Calu3 (cell line): ENCODE measurements around the gene MTUS2. TPM values are rescaled to one million over a fixed set of nuclear protein-coding genes. Genes with fewer than 3 reads are reported as not detected.

Source experiments
- BruUV-seq: library from RNA; stranded (reverse); fragments of 400-500 nt; replicated peaks from 2 replicates; lab custom pipeline; 2021; lab: Mats Ljungman, UMichigan
- CTCF ChIA-PET: fragments of 300-600 bp; sonication (Branson Sonifier 250); formaldehyde crosslinking; loops from one replicate; lab custom pipeline; 2022; ENCODE audit warnings: antibody characterized with exemption; lab: Charles Lee
- DNase-seq: peaks from one replicate; pipeline ENCODE4 v3.0.0; 2022
- H3K27ac Mint-ChIP-seq: one replicate; pipeline ENCODE4 v1.8.0; 2022; ENCODE audit warnings: mixed read lengths; ENCODE audit not compliant: unreplicated experiment
- H3K27me3 Mint-ChIP-seq: one replicate; pipeline ENCODE4 v1.8.0; 2022; ENCODE audit warnings: mixed read lengths; ENCODE audit not compliant: unreplicated experiment
- H3K36me3 Mint-ChIP-seq: one replicate; pipeline ENCODE4 v1.8.0; 2022; ENCODE audit warnings: mild to moderate bottlenecking, moderate library complexity, mixed read lengths; ENCODE audit not compliant: insufficient read depth, unreplicated experiment
- H3K4me1 Mint-ChIP-seq: one replicate; pipeline ENCODE4 v1.8.0; 2022; ENCODE audit warnings: mild to moderate bottlenecking, low read depth, mixed read lengths; ENCODE audit not compliant: unreplicated experiment
- H3K4me3 Mint-ChIP-seq: one replicate; pipeline ENCODE4 v1.8.0; 2022; ENCODE audit warnings: mild to moderate bottlenecking, low read depth, moderate library complexity, mixed read lengths; ENCODE audit not compliant: unreplicated experiment
- H3K9me3 Mint-ChIP-seq: one replicate; pipeline ENCODE4 v1.8.0; 2022; ENCODE audit warnings: low read depth, mixed read lengths; ENCODE audit not compliant: unreplicated experiment
- CTCF ChIP-seq: fragments of 200-600 bp; IDR thresholded peaks from one replicate; pipeline ENCODE4 v1.8.0; 2022; ENCODE audit warnings: antibody characterized with exemption; ENCODE audit not compliant: unreplicated experiment
- intact Hi-C: fragments of 100-400 bp; cut with micrococcal nuclease; formaldehyde crosslinking; loops from one replicate; pipeline ENCODE4 v1.10.0; 2022; ENCODE audit not compliant: unreplicated experiment
- total RNA-seq: library from RNA; stranded (reverse); gene quantifications from 2 replicates; pipeline ENCODE4 v1.2.3, GENCODE V29; 2022

Gene MTUS2
- total RNA-seq, 1 experiment from 2014 or later: not detected

- no TSS peak for BruUV-seq
- H3K4me1 Mint-ChIP-seq: no peaks in the 10 kb centered on the region
- no peak overlapping the region for H3K4me3 Mint-ChIP-seq
Observed at GRCh38 chr13:29379865-29380264, 559.7 kb downstream of the MTUS2 start.

GRCh38 chr13:29382021-29382420, 561.9 kb downstream of the MTUS2 start:
- no peaks in the 10 kb centered on the region for H3K4me1 Mint-ChIP-seq
- intact Hi-C loops: no loop called here
- CTCF ChIA-PET: no interaction called here
- DNase-seq: no peak
- no TSS peak for BruUV-seq
- no peaks in the 10 kb centered on the region for H3K9me3 Mint-ChIP-seq
- no peak overlapping the region for H3K27ac Mint-ChIP-seq
- peaks cover 60% of the 10 kb centered on the region for H3K27me3 Mint-ChIP-seq
- no peak overlapping the region for H3K4me3 Mint-ChIP-seq
- H3K36me3 Mint-ChIP-seq: no peaks in the 10 kb centered on the region
- no peak for TF ChIP-seq CTCF

More at GRCh38 chr13:29379865-29380264, 559.7 kb downstream of the MTUS2 start:
- no peaks in the 10 kb centered on the region for H3K9me3 Mint-ChIP-seq
- peaks cover 49% of the 10 kb centered on the region for H3K27me3 Mint-ChIP-seq
- CTCF ChIA-PET: no interaction called here
- no peak overlapping the region for H3K27ac Mint-ChIP-seq
- DNase-seq: no peak
- no peak for TF ChIP-seq CTCF
- intact Hi-C loops: no loop called here
- H3K36me3 Mint-ChIP-seq: no peaks in the 10 kb centered on the region

- CTCF ChIA-PET: no interaction called here
- BruUV-seq: no TSS peak
- Mint-ChIP-seq H3K4me1 (no peaks in the 10 kb centered on the region), H3K27ac (no peak overlapping the region), H3K36me3 (no peaks in the 10 kb centered on the region), H3K9me3 (no peaks in the 10 kb centered on the region), H3K4me3 (no peak overlapping the region), H3K27me3 (peaks cover 55% of the 10 kb centered on the region)
- no peak for TF ChIP-seq CTCF
- intact Hi-C loops: no loop called here
- no peak for DNase-seq
Observed at GRCh38 chr13:29383476-29383875, 563.3 kb downstream of the MTUS2 start.

GRCh38 chr13:29384466-29384865, 564.3 kb downstream of the MTUS2 start:
- BruUV-seq: no TSS peak
- Mint-ChIP-seq H3K27ac (no peak overlapping the region), H3K27me3 (peaks cover 48% of the 10 kb centered on the region), H3K4me1 (no peaks in the 10 kb centered on the region), H3K36me3 (no peaks in the 10 kb centered on the region), H3K9me3 (no peaks in the 10 kb centered on the region), H3K4me3 (no peak overlapping the region)
- DNase-seq: no peak
- intact Hi-C loops: no loop called here
- no peak for TF ChIP-seq CTCF
- CTCF ChIA-PET: no interaction called here

- no peak for TF ChIP-seq CTCF
- no peak overlapping the region for H3K27ac Mint-ChIP-seq
- peaks cover 44% of the 10 kb centered on the region for H3K27me3 Mint-ChIP-seq
- H3K4me3 Mint-ChIP-seq: no peak overlapping the region
- BruUV-seq: no TSS peak
- no peaks in the 10 kb centered on the region for H3K4me1 Mint-ChIP-seq
- intact Hi-C loops: no loop called here
- H3K36me3 Mint-ChIP-seq: no peaks in the 10 kb centered on the region
- no peak for DNase-seq
- CTCF ChIA-PET: no interaction called here
- no peaks in the 10 kb centered on the region for H3K9me3 Mint-ChIP-seq
Observed at GRCh38 chr13:29384871-29385270, 564.7 kb downstream of the MTUS2 start.
